Measurements from ENCODE around the gene CRYL1.

Gene CRYL1

DNA sequence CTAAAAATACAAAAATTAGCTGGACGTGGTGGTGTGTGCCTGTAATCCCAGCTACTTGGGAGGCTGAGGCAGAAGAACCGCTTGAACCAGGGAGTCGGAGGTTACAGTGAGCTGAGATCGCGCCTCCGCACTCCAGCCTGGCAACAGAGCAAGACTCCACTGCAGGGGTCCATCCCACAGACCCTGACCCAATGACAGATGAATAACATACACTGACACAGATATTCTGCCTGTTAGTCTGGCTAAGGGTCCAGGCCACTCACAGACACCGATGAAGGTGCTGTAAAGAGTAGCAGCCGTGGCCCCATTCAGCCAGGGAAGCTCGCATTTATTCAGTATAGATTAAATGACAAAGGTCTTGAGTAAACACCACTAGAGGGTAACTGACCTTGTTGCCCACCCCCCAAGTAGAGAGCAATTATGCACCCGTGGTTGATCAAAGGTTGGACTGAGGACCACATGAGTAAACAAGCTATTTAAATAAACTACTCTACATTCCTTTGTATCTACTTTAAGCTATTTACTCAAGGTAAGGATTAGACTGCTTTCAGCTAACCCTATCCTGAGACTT is 8.5 kb upstream of the CRYL1 start:
- Histone ChIP-seq H3K4me1 (ENCODE audit: control insufficient read depth, low read length) (no peaks in the 10 kb centered on the region), H3K4me2 (ENCODE audit: low read length) (no peak overlapping the region), H3K9me2 (replicated peaks; ENCODE audit: control insufficient read depth, low read length) (no peaks in the 10 kb centered on the region), H3K9me3 (ENCODE audit: control insufficient read depth, insufficient read depth, low read length) (no peaks in the 10 kb centered on the region; the same call in 1 of the 2 replicates), H3K4me3 (ENCODE audit: low read length) (no peak overlapping the region), H3K79me2 (ENCODE audit: control insufficient read depth, low read length) (no peaks in the 10 kb centered on the region), H3K27ac (ENCODE audit: low read depth, low read length) (no peak overlapping the region), H4K20me1 (ENCODE audit: control insufficient read depth, insufficient read depth, low read depth, low read length) (no peaks in the 10 kb centered on the region), H3K36me3 (ENCODE audit: control insufficient read depth, low read length) (no peaks in the 10 kb centered on the region), H3F3A (ENCODE audit: control insufficient read depth, insufficient read depth) (no peaks in the 10 kb centered on the region), H3K27me3 (ENCODE audit: control insufficient read depth, low read length) (peaks cover under 1% of the 10 kb centered on the region; the same call in 1 of the 2 replicates)
- TF ChIP-seq, protein P1, sequence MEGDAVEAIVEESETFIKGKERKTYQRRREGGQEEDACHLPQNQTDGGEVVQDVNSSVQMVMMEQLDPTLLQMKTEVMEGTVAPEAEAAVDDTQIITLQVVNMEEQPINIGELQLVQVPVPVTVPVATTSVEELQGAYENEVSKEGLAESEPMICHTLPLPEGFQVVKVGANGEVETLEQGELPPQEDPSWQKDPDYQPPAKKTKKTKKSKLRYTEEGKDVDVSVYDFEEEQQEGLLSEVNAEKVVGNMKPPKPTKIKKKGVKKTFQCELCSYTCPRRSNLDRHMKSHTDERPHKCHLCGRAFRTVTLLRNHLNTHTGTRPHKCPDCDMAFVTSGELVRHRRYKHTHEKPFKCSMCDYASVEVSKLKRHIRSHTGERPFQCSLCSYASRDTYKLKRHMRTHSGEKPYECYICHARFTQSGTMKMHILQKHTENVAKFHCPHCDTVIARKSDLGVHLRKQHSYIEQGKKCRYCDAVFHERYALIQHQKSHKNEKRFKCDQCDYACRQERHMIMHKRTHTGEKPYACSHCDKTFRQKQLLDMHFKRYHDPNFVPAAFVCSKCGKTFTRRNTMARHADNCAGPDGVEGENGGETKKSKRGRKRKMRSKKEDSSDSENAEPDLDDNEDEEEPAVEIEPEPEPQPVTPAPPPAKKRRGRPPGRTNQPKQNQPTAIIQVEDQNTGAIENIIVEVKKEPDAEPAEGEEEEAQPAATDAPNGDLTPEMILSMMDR (IDR thresholded peaks at IDR 0.05; ENCODE audit: low read depth, low read length, poor library complexity, severe bottlenecking) = no peak
- TF ChIP-seq EZH2phosphoT487 (IDR thresholded peaks at IDR 0.05; ENCODE audit: borderline replicate concordance, low read length) = no peak

DNA sequence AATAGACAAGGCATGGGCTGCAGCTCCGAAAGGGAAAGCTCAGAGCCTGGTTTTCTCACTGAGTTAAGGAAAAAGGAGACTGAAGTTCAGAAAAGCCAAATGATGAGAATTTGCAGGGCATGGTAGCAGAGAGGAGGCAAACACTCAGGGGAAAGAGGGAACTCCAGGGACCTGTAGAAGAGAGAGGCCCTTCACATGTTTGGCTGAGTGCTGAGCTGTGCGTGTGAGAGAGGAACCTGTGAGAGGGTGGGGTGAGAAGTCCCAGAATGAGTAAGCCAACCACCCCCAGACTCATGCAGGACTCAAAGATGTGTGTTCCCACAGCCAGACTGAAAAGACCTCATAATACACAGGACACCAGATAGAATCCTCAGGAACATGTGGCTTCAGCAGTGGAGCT is 2.8 kb upstream of the CRYL1 start:
- H3K79me2 ChIP-seq (ENCODE audit: control insufficient read depth, low read length) = no peaks in the 10 kb centered on the region
- no peaks in the 10 kb centered on the region for H3K9me3 ChIP-seq (ENCODE audit: control insufficient read depth, insufficient read depth, low read length)
- TF ChIP-seq, protein P1 (IDR thresholded peaks at IDR 0.05; ENCODE audit: low read depth, low read length, poor library complexity, severe bottlenecking) = no peak
- no peak for TF ChIP-seq EZH2phosphoT487 (IDR thresholded peaks at IDR 0.05; ENCODE audit: borderline replicate concordance, low read length)
- no peaks in the 10 kb centered on the region for H3K9me2 ChIP-seq (replicated peaks; ENCODE audit: control insufficient read depth, low read length)
- peaks cover 10% of the 10 kb centered on the region for H3K4me1 ChIP-seq (ENCODE audit: control insufficient read depth, low read length)
- no peaks in the 10 kb centered on the region for H4K20me1 ChIP-seq (ENCODE audit: control insufficient read depth, insufficient read depth, low read depth, low read length)
- no peaks in the 10 kb centered on the region for H3K36me3 ChIP-seq (ENCODE audit: control insufficient read depth, low read length)
- H3F3A ChIP-seq (ENCODE audit: control insufficient read depth, insufficient read depth) = no peaks in the 10 kb centered on the region
- no peak overlapping the region for H3K4me2 ChIP-seq (ENCODE audit: low read length)
- no peak overlapping the region for H3K4me3 ChIP-seq (ENCODE audit: low read length)
- H3K27ac ChIP-seq (ENCODE audit: low read depth, low read length) = no peak overlapping the region
- H3K27me3 ChIP-seq (ENCODE audit: control insufficient read depth, low read length) = peaks cover 23% of the 10 kb centered on the region

DNA sequence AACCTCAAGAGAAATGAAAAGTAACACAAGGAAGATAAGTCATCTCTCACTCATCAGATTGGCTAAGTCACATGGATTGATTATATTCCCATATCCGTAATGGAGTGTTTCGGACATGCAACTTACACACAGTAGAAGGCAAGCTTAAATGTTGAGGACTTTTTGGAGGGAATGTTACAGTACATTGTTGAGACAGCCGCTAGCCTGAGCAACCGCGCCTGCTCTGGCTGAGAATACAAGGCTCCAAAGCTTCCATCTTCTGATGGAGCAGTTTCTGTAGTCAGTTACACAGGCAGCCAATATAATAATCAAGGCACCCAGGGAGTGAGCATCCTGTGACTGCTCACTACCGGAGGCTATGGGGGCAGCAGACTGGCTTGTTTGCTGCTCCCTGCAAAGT is 1.0 kb upstream of the CRYL1 start:
- Histone ChIP-seq H3K79me2 (ENCODE audit: control insufficient read depth, low read length) (no peaks in the 10 kb centered on the region), H3K36me3 (ENCODE audit: control insufficient read depth, low read length) (no peaks in the 10 kb centered on the region), H3F3A (ENCODE audit: control insufficient read depth, insufficient read depth) (no peaks in the 10 kb centered on the region), H3K27me3 (ENCODE audit: control insufficient read depth, low read length) (peaks cover 23% of the 10 kb centered on the region), H3K27ac (ENCODE audit: low read depth, low read length) (no peak overlapping the region), H3K4me3 (ENCODE audit: low read length) (peak overlapping the region; percentile 72), H3K9me3 (ENCODE audit: control insufficient read depth, insufficient read depth, low read length) (no peaks in the 10 kb centered on the region), H4K20me1 (ENCODE audit: control insufficient read depth, insufficient read depth, low read depth, low read length) (no peaks in the 10 kb centered on the region), H3K9me2 (replicated peaks; ENCODE audit: control insufficient read depth, low read length) (no peaks in the 10 kb centered on the region), H3K4me2 (ENCODE audit: low read length) (peak overlapping the region; percentile 78), H3K4me1 (ENCODE audit: control insufficient read depth, low read length) (peaks cover 10% of the 10 kb centered on the region)
- no peak for TF ChIP-seq EZH2phosphoT487 (IDR thresholded peaks at IDR 0.05; ENCODE audit: borderline replicate concordance, low read length)
- TF ChIP-seq, protein P1 (IDR thresholded peaks at IDR 0.05; ENCODE audit: low read depth, low read length, poor library complexity, severe bottlenecking) = no peak
